GM12892 (cell line): ENCODE measurements around the gene TNS1.

Experiments
- DNase-seq: peaks from one replicate; pipeline ENCODE4 v3.0.0; 2011; ENCODE audit not compliant: insufficient read length
- FAIRE-seq: peaks from 2 replicates; lab custom pipeline; 2011; peaks lifted over from hg19 to GRCh38; lab: Jason Lieb, UNC
- POLR2A ChIP-seq: IDR thresholded peaks from 2 replicates; pipeline ENCODE4 v1.6.1; 2011; ENCODE audit warnings: low read depth, low read length, control low read depth
- POLR2AphosphoS5 ChIP-seq: IDR thresholded peaks from 2 replicates; pipeline ENCODE4 v1.6.1; 2011; ENCODE audit warnings: low read depth, low read length, control low read depth
- TAF1 ChIP-seq: IDR thresholded peaks from 2 replicates; pipeline ENCODE4 v1.6.1; 2011; ENCODE audit warnings: low read depth, mild to moderate bottlenecking, control low read depth, low read length, borderline replicate concordance

Gene TNS1

DNA sequence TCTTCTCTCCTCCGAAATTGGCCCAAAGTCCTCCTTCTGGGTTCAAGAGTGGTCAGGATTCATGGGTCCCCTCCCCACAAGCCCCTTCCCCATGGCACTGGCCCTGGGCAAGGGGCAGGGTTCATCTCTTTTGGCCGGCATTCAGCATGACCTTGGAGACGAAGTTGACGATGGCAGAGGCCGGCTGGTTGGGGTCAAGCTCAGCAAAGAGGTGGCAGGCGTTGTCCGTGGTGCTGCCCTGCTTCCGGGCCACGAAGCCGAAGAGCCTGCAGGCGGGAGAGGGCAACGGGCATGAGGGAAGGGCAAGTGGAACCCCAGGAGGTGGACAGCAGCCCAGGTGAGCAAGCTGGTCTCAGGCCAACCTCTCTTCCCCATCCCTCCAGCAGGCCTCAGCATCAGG lies 198.5 kb downstream of the TNS1 start:
- FAIRE-seq (no peak), DNase-seq (no peak)
- TF ChIP-seq TAF1 (no peak), POLR2AphosphoS5 (no peak), POLR2A (no peak)

DNA sequence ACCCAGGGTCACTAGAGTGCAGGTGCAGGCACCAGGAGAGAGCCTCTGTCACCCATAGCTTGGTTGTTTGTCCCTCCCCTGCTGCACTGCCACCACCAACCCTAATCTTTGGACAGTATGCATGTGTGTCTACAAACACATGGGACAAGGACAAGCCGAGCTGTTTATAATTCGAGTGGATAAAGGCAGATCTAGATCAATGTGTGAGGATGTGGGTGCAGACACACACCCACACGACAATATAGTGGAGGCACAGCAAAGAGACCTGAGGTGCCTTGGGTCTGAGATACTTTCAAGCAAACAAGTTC lies 199.2 kb downstream of the TNS1 start:
- no peak for TF ChIP-seq POLR2AphosphoS5
- no peak for TF ChIP-seq TAF1
- TF ChIP-seq POLR2A: no peak
- FAIRE-seq: no peak
- DNase-seq: no peak

- DNase-seq: no peak
- FAIRE-seq: no peak
- TF ChIP-seq POLR2A (no peak), POLR2AphosphoS5 (no peak), TAF1 (no peak)
These were observed 199.7 kb downstream of the TNS1 start for GRCh38 chr2:217802876-217803652.

GRCh38 chr2:217802266-217802665 lies 200.5 kb downstream of the TNS1 start:
- no peak for DNase-seq
- no peak for FAIRE-seq
- no peak for TF ChIP-seq TAF1
- no peak for TF ChIP-seq POLR2AphosphoS5
- TF ChIP-seq POLR2A: no peak

- DNase-seq (no peak), FAIRE-seq (no peak)
- TF ChIP-seq POLR2A: no peak
- no peak for TF ChIP-seq POLR2AphosphoS5
- no peak for TF ChIP-seq TAF1
These were observed 201.1 kb downstream of the TNS1 start for GRCh38 chr2:217801711-217802110.

GRCh38 chr2:217801115-217801531 lies 201.7 kb downstream of the TNS1 start:
- TF ChIP-seq POLR2AphosphoS5 (no peak), POLR2A (no peak), TAF1 (no peak)
- DNase-seq: peak; percentile 11
- no peak for FAIRE-seq

GRCh38 chr2:217800433-217801114 lies 202.2 kb downstream of the TNS1 start:
- FAIRE-seq: no peak
- no peak for TF ChIP-seq TAF1
- no peak for TF ChIP-seq POLR2AphosphoS5
- TF ChIP-seq POLR2A: no peak
- peak; percentile 3 for DNase-seq

DNA sequence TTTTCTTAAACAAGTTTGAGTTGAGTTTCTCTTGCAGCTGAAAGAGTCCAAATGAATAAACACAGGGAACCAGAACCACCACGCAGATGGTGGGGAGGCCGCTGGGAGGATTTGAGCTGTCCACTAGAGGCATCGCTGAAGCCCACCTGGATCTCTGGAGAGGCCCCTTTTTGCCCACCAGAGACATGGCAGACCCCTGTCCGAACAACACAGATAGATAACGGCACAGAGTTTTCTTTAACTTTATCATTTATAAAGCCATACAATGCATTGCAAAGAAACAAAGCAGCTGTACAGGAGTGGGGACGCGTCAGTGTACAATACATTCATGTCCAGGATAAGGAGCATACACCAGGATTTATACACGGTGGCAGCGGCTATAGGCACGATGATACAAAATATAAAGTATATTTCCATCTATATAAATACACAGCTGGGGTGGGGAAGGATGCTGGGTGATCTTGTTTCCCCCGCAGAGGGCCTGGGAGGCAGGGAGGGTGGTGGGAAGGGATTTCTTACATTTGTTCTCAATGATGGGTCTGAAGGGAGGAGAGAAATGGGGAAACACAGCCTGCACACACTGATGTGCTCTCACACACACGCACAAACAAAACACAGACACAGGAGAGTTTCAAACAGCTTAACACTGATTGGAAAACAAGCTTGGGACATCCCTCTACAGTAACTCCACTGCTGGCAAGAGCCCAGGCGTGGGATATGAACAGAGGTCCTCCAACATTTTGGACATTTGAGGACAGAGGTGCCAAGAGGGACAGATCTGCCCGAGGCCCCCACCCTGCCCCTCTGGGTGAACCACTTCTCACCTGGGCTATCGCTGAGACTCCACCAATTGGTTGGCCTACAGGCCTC lies 203.0 kb downstream of the TNS1 start:
- no peak for FAIRE-seq
- DNase-seq: no peak
- TF ChIP-seq TAF1 (no peak), POLR2AphosphoS5 (no peak), POLR2A (no peak)

DNA sequence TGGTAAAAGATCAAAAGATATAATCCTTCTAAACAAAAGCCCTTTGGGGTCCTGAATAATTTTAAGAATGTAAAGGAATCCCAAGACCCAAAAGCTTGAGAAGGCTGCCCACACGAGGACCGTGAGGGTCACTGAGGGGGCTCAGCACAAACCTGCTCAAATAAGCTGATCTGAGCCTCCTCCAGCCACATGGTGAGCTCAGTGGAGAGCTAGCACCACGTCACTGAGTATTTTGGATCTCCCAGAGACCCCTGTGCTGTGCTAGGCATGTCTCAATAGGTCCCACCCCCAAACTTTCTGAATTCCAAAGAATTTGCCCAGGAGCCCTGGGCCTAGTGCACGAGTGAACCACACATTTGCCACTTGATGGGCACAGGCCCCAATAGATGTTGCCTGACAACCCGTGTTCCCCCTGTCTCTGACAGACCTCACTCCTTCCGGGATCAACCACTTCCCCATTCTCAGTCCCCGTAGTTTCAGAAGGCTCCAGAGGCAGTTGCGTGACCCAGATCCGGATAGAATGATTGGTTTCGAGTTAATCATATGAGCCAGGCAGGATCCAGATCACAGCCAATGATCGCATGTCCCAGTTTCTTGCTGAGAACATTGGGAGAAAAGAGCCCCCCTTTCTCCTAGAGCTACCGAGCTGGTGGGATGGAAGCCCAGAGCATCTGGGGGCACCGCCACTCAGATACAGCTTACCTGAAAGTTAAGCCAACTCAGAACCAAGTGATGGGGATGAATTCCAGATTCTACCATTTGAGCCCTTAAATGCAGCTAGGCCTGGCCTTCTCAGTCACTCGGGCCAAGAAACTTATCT lies 203.8 kb downstream of the TNS1 start:
- no peak for FAIRE-seq
- TF ChIP-seq TAF1 (no peak), POLR2AphosphoS5 (no peak), POLR2A (no peak)
- peak; percentile 4 for DNase-seq

DNA sequence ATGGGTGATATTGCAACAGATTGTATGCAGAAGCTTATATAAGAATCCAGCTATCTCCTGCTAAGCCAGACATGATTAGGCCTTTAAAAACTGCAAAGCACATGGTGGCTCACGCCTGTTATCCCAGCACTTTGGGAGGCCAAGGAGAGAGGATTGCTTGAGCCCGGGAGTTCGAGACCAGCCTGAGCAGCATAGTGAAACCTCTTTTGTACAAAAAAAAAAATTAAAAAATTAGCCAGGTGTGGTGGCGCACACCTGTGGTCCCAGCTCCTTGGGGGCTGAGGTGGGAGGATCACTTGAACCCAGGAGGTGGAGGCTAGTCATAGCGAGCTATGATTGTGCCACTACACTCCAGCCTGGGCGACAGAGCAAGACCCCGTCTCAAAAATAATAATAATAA lies 204.6 kb downstream of the TNS1 start:
- TF ChIP-seq POLR2A (no peak), POLR2AphosphoS5 (no peak), TAF1 (no peak)
- DNase-seq (no peak), FAIRE-seq (no peak)
